SK-N-SH (cell line): Measurements from ENCODE around the gene FBN1.

ENCODE experiments used
- JUND ChIP-seq: IDR thresholded peaks from 2 replicates; pipeline ENCODE4 v1.4.0; 2012
- NFIC ChIP-seq: IDR thresholded peaks from 2 replicates; pipeline ENCODE4 v1.4.0; 2012; ENCODE audit warnings: borderline replicate concordance
- TF ChIP-seq, protein P1 (sequence below): IDR thresholded peaks from 2 replicates; pipeline ENCODE4 v1.4.0; 2012; ENCODE audit warnings: low read depth, borderline replicate concordance
- TF ChIP-seq, protein P2 (sequence below): IDR thresholded peaks from 2 replicates; pipeline ENCODE4 v1.4.0; 2012; ENCODE audit warnings: low read depth

DNA sequence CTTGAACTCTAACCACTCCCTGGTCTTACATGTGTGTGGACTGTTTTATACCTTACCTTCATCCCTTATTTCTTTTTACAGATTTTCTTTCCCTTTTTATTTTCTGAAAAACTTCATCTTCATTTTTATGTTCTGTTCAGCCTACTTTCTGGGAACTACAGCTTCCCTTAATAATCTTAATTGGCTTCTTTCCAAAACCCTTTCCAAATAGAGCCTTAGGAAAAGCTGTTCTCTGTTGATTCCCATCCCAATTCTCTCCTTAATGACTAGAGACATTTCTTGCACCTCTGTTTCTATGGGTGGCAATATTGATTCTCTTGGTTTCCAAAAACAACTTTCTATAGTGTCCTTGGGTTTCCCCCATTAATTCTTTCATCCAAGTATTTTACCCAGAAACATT lies 179.4 kb downstream of the FBN1 start:
- TF ChIP-seq JUND = no peak
- no peak for TF ChIP-seq NFIC
- TF ChIP-seq, protein P1, sequence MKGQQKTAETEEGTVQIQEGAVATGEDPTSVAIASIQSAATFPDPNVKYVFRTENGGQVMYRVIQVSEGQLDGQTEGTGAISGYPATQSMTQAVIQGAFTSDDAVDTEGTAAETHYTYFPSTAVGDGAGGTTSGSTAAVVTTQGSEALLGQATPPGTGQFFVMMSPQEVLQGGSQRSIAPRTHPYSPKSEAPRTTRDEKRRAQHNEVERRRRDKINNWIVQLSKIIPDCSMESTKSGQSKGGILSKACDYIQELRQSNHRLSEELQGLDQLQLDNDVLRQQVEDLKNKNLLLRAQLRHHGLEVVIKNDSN = no peak
- TF ChIP-seq, protein P2, sequence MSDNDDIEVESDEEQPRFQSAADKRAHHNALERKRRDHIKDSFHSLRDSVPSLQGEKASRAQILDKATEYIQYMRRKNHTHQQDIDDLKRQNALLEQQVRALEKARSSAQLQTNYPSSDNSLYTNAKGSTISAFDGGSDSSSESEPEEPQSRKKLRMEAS = no peak
